HG02588 (cell line): ENCODE results near the gene HJV.

ENCODE experiments used
- ATAC-seq: cut with Tn5 transposase; IDR thresholded peaks from one replicate; pipeline ENCODE4 v1.9.1; 2021; ENCODE audit warnings: mild to moderate bottlenecking, moderate library complexity; ENCODE audit not compliant: unreplicated experiment

Gene HJV

DNA sequence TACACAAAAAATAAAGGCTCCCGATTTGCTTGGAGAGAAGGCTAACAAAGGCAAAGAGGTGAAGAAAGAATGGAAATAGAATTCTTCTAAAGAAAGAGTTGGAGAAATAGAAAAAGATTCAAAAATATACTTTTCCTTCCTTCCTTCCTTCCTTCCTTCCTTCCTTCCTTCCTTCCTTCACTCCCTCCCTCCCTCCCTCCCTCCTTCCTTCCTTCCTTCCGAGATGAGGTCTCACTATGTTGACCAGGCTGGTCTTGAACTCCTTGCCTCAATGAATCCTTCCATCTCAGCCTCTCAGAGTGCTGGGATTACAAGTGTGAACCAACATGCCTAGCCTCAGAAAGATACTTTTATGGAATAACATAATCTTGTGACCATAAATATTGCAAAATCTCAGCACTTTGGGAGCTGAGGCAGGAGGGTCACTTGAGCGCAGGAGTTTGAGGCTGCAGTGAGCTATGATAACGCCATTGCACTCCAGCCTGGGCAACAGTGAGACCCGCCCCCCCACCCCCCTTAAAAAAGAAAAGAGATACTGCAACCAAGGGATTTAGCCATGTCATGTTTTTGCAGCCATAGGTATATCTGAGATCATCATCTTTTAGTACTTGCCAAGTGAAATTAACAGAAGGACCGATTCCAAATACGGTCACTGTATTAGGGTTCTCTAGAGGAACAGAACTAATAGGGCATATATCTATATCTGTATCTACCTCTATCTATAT lies 1.0 kb upstream of the HJV start:
- ATAC-seq: no peak

- no peak for ATAC-seq
Observed at GRCh38 chr1:146021050-146021445, 487 bp downstream of the HJV start.

DNA sequence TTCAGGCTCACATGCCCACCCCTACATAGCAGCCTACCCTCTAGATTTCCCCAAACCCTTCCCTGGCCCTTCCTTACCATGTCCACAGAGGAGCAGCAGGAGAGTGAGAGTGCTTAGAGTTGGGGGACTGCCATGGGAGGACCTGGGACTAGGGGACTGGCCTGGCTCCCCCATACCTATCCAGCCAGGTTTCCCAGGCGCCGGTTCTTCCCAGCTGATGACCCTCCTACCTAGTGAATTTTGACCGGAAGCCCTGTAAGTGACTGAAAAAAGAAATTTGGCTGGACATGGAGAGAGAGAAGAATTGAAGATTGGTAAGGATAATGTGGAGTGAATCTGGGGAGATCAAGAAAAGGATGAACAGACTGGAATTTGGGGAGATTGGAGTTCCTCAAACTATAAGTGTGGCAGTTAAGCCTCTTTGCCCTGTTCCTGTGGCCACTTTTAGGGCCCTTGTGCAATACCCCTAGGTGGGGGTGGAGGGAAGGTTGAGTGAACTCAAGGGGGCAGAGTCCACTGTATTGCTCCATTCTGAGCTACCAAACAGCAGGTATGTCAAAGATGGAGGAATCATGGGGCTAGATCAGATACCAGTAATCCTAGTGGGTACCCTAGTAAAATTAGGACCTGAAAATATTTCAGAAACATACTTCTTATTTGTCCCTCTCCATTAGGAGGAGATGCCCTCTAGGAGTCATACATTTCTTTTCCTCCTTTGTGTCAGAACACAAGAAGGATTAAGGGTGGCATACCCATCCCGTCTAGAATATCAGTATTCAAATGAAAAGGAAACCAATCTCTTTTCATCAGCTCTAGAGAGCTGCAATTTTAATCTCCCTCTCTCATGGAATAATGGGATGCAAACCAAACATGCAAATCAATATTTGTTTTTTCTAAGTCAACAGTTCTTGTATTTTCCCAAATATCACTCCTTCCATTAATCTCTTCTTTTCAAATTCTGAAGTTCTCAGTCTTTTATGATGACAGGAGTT lies 1.2 kb downstream of the HJV start:
- ATAC-seq: no peak

DNA sequence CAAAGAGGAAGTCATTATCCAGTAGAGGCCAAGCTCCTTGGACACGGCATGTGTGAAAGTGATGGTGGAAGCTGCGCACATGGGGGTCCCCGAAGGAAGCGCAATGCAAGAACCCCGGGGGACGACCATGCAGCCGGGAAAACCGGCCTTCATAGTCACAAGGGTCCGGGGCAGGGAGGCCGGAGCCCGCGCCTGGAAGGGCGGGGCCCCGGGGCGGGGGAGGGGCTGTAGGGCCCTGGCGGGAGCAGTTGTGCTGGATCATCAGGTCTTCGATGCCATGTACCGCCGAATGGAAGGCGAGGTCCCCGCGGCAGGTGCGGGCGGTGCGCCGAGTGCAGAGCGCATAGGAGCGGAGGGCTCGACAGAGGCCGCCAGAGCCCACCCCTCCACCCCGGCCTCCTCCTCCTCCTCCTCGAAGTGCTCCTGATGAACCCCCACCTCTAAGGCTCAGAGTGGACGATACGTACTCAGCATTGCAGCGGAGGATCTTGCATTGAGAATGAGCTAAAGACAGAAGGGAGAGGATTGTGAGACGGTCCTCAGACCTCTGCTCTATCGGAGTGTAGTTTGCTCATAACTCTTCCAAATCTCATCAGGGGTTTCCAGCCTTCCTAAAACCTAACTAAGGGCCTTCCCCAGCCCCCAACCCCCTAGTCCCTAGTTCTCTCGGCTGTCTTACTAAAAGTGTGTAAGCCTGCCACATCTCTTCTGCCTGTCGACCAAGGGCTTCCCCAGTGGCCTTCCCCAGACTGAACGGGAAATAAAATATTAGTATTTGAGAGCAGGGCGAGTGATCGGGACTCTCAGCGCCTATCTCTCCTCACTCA lies 2.1 kb downstream of the HJV start:
- no peak for ATAC-seq

DNA sequence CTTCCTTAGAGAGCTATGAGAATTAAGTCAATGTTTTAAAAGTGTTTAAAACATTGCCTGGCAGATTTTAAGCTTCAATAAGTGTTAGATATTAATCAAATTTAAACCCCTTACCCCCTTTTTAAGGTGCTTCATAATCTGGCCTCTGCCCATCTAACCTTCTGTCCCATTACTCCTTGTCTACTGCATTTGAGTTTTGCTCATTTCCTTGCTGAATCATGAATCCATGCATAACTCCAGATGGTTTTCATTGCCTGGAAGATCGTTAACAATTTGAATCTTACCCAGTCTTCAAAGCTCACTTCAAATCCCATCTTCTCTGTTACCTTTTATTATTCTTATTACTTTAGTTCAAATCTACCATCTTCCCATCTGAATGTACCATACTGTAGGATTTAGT lies 4.6 kb downstream of the HJV start:
- ATAC-seq: no peak

DNA sequence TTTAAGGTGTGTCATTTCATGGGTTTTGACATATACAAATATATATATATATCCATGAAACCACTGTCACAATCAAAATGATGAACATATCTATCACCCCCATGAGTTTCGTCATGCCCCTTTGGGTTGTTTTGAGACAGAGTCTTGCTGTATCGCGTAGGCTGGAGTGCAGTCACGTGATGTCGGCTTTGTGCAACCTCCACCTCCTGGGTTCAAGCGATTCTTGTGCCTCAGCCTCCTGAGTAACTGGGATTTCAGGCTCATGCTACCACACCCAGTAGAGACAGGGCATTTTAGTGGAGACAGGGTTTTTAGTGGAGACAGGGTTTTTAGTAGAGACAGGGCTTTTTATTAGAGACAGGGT lies 8.0 kb downstream of the HJV start:
- no peak for ATAC-seq

- no peak for ATAC-seq
Observed at GRCh38 chr1:146012703-146013558, 8.6 kb downstream of the HJV start.

DNA sequence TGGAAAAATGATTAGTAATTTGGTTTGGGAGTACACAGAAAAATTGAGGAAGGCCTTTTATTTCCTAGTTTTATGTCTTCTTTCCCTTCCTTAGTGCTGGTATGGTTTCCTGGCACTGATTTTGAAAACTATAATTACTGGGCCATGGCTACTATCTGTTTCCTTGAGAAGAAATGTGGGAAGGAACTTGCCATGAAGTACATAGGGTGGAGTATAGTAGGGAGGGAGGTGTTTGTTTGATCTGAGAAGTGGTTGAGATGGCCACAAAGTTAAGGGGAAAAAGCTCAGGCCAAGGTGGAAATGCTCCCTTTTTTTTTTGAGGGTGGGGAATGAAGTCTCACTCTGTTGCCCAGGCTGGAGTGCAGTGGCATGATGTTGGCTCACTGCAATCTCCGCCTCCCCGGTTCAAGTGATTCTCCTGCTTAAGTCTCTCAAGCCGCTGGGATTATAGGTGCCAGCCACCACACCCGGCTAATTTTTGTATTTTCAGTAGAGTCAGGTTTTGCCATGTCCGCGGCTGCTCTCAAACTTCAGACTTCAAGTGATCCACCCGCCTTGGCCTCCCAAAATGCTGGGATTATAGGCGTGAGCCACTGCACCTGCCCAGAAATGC lies 11.3 kb downstream of the HJV start:
- ATAC-seq: no peak

GRCh38 chr1:146007489-146008133 lies 13.9 kb downstream of the HJV start:
- ATAC-seq: no peak

- ATAC-seq: no peak
Observed at GRCh38 chr1:146001709-146002108, 19.8 kb downstream of the HJV start.

DNA sequence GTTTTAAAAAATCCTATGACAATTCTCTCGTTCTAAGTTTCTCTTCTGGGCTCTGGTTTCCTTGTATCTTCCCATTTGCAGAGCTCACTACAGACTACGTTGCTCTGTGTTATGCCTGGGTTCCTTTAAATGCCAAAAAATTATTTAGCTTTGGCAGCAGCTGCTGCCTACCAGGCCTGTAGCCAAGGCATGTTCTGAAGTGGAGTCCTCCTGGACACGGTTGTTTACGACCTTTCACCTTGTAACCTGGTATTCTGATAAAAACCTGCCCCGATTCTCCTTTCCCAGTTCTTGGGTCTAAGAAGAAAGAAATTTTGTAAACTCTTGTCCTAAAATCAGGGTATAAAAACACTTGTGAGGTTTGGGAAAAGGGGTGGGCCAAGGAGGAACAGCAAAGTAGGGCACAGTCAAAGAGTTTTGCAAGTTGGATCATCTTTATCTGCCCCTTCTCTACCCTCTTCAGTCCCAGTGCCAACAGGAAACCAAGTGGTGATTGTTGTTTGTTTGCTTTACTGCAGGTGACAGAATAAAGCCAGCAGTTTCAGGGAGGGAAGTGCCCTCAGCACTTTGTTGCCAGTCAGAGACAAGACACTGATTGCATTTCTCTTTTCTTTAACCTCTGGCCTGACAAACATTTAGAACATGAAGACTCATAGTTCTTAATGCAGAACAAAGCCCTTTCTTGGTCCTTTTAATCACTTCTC lies 22.1 kb downstream of the HJV start:
- ATAC-seq: no peak

- no peak for ATAC-seq
Observed at GRCh38 chr1:145997718-145998023, 23.9 kb downstream of the HJV start.

DNA sequence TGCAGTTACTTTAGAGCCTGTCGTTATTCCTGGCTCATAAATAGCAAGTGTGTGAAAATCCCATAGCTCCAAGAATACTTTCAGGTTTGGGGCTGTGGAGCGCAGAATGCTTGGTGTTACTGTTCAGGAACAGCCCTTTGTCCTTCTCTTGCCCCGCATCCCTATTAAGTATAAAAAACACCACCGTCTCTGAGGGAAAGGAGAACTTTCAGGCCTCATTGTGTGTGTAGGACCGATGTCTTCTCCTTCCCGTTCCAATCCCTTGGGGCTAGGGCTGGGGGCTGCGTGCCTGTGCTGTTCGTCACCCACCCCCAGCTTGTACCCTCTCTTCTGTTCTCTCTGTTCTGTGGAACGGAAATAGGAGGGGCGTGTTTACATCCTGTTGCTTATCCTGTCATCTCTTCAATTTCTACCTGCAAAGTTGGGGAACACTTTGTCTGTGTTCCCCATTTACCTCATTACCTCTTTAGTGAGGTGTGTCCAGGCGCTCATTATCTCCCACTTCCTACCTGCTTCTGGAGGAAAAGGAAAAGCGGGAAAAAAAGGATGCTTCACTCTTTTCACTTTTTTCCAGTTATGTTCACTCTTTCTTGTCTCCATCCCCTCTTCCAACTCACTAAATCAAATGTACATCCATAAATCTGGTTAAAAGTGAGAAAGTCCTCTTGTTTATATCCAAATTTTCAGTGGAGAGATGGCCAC lies 24.4 kb downstream of the HJV start:
- peak; percentile 21 for ATAC-seq

GRCh38 chr1:145996433-145997015 lies 25.0 kb downstream of the HJV start, which contains the start of gene TXNIP:
Gene TXNIP, minus strand, starts transcription at chr1:145996579. Its CDS starts 313 bp downstream, at chr1:145996266.
- peak; percentile 89 for ATAC-seq

GRCh38 chr1:145995964-145996432 lies 25.5 kb downstream of the HJV start:
- no peak for ATAC-seq

DNA sequence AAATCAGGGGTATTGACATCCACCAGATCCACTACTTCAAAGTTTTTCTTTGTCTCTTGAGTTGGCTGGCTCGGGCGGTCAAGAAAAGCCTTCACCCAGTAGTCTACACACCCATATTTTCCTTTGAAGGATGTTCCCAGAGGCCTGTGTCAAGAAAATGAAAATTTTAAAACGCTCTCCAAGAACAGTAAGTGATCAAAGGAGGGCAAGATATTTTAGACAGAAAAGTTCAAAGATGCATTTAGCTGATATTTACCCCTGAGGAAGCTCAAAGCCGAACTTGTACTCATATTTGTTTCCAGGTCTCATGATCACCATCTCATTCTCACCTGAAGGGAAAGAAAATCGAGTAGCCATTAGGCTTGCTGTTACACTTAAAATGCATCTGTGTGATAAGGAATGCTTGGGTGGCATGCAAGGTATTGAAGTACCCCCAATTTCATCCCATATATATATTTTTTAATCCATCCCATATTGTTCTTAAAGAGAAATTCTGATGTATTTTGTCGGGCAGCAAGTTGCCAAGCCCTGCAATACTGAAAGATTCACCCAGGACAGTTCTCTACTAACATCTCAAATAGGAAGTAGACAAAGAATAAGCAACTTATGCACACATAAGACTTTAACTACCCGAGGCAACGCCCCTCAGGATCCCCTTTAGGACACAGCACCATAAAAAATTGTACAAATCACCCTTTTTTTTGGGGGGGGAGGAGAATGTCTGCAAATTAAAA lies 26.2 kb downstream of the HJV start:
- ATAC-seq: no peak
